Measurements from ENCODE around the gene RHNO1.
A peak's percentile ranks its signal among the peaks of the same experiment; 100 is the strongest.

RHNO1 gene, protein sequence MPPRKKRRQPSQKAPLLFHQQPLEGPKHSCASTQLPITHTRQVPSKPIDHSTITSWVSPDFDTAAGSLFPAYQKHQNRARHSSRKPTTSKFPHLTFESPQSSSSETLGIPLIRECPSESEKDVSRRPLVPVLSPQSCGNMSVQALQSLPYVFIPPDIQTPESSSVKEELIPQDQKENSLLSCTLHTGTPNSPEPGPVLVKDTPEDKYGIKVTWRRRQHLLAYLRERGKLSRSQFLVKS

DNA sequence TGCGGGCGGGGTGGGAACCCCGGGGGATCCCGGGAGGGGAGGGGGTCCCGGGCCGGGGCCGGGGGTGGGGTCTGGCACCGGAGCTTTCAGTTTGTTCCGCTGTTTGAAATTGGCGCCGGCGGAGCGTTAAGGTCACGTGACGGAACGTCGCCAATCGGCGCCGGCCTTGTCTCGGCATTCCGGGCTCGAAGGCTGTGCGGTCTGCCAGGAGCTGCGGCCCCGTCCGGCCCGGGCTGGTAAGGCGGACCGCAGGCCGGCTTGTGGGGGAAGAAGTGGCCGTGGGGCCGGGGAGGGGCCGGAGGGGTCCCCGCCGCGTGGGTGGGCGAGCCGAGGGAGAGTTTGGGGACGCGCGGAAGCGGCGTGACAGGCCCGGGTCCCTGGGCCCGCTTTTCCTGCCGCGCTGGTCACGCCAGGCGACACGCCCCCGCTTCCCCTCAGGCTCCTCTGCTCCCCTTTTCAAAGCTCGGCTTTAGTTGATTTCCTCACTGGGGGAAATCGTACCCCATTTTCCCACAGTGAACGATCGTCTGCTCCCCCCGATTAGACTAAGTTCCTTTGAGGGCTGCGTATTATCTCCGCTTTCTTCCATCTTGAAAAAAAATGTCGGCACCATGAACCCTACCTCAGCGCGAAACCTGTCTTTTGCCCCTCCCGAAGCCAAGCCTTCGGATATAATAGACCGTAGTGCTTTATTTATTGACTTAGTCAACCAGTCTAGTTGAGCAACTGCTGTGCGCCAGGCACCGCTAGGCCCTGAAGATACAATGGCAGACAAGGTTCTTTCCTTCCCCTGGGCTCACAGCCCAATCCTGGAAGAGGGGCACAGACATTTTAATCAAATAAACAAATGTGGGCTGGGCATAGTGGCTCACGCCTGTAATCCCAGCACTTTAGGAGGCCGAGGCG is at the start of gene RHNO1, which contains the start of gene FOXM1:
TSS of gene RHNO1 (plus strand) at position 177 of the 906 bp plus-strand sequence. CDS start 8,144 bp downstream, outside the sequence.
TSS of gene FOXM1 (minus strand) at position 128 of the 906 bp plus-strand sequence. CDS start 2,696 bp downstream, outside the sequence.
- peak; percentile 64 to 79 (median 71) for DNase-seq (ENCODE audit: low read depth in 3 of 3, low spot score in 1 of 3)

DNA sequence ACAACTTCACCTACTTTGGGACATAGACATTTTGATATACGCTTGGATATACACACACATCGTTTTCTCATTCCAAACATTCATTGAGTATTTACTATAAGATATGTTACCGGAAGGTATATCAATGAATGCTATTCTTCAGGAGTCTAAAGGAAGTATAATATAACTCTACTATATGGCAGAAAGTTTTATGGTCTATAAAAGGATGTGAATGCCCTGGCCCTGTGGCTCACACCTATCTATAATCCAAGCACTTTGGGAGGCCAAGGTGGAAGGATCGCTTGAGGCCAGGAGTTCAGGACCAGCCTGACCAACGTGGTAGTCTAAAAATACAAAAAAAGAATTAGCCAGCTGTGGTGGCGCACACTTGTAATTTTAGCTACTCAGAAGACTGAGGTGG is 47.7 kb upstream of the RHNO1 start:
- DNase-seq (ENCODE audit: low read depth in 3 of 3, low spot score in 1 of 3), result no peak

DNA sequence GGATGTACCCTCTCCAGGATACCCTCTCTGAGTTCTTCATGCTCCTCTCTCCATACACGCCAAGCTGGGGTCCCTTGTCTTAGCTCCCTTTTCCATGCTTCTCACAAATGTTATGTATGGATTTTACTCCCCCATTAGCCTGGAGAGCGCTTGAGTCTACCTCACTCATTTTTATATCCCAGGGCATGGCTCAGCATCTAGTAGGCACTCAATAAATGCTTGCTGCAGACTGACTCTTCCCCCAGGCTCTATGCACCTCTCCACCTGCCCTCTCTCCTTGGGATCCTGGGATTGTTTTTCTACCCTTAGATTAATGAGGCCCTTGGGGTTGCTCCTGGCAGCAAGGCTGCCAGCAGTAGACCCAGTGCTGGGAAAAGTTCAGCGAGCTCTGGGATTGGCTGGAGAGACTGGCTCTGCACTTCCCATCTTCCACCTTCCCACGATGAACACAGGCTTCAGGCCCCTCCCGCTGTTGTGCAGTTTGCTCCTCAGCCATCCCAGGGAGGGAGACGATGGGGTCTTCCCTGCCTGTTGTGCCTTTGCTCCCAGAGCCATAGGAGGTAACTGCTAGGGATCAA is 44.4 kb upstream of the RHNO1 start:
- no peak for DNase-seq (ENCODE audit: low read depth in 3 of 3, low spot score in 1 of 3)

DNA sequence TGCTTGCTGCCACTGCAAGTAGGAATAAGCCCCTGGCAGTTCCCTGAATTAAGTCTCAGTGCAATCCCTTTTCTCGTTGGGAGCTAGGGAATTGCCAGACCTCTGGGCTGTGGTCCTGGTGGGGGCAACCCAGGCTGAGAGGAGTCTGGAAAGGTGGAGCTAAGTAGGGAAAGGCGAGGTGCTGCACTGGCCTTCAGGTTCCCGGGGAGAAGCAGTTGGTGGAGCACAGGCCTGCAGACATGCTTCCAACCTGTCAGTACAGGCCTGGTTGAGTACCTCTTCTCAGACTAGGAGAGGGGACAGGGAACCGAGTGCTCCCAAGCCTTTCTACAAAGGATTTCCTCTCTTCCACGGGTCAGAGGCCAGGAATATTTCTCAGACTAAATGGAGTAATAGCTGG is 43.7 kb upstream of the RHNO1 start:
- DNase-seq (ENCODE audit: low read depth in 3 of 3, low spot score in 1 of 3), result no peak

GRCh38 chr12:2833810-2834209 is 43.2 kb upstream of the RHNO1 start:
- DNase-seq (ENCODE audit: low read depth in 3 of 3, low spot score in 1 of 3), result no peak

DNA sequence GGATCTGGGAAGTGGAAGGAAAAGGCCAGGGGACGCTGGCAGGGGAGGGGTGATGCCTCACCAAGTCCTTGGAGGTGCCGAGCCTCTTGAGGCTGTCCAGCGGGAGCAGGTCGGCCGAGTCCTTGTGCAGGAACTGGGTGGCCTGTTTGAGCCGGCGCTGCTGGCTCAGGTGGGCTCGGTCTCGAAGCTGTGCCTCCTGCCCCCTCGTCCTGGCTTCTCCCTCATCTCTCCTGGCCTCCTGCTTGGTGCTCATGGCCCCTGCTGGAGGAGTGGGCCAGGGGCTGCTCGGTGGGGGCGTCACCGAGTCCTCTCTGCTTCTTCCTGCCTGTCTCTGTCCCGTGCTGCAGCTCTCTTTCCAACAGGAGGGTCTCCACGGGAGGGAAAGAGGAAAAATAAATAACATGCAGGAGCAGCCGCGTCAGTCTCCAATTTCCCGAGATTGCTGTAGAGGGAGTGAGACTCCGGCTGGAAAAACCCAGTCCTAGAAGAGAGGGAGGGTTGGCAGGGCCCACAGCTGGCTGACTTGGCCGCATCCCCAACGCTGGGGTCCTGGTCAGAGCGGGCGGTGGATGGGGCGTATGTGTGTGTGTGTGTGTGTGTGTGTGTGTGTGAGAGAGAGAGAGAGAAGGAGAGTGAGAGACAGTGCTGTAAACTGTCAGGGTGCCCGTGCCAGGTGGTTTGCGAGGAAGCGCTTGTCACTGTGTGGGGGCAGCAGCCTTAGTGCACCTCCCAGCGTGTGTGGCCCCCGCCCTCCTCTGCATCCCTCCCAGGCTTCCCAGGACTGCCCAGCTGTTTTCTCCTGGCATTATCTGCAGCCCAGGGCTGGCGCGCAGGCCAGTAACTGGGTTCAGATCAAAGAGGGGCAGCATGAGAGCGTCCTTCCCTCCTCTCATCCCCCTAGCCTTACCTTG is 42.2 kb upstream of the RHNO1 start, which contains the start of gene NRIP2:
TSS of gene NRIP2 (minus strand) at position 455 of the 911 bp plus-strand sequence. CDS start at position 403, 52 bp downstream.
- no peak for DNase-seq (ENCODE audit: low read depth in 3 of 3, low spot score in 1 of 3)

- DNase-seq (ENCODE audit: low read depth in 3 of 3, low spot score in 1 of 3), result no peak
Observed at GRCh38 chr12:2835691-2836403, 41.2 kb upstream of the RHNO1 start.

GRCh38 chr12:2836574-2836973 is 40.4 kb upstream of the RHNO1 start:
- DNase-seq (ENCODE audit: low read depth in 3 of 3, low spot score in 1 of 3), result no peak

- DNase-seq (ENCODE audit: low read depth in 3 of 3, low spot score in 1 of 3), result no peak
Observed at GRCh38 chr12:2841056-2841650, 35.9 kb upstream of the RHNO1 start.

DNA sequence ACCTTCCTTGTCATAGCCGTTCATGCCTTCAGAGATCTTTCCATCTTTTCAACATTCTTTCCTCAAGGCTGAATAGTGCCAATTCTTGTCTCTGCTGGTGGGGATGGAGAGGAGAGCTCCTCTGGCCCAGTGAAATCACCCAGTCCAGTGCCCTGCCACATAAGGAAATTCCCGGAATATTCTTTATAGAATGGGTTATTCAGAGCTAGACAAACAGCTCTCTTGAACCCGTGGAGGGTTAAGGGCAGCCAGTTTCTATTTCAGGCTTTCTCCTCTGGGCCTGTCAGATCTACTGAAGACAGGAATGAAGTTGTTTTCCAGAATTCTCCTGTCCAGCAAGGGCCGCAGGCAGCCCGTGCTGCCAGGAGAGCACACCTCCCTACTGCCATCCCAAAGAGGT is 34.1 kb upstream of the RHNO1 start:
- DNase-seq (ENCODE audit: low read depth in 3 of 3, low spot score in 1 of 3), result no peak

DNA sequence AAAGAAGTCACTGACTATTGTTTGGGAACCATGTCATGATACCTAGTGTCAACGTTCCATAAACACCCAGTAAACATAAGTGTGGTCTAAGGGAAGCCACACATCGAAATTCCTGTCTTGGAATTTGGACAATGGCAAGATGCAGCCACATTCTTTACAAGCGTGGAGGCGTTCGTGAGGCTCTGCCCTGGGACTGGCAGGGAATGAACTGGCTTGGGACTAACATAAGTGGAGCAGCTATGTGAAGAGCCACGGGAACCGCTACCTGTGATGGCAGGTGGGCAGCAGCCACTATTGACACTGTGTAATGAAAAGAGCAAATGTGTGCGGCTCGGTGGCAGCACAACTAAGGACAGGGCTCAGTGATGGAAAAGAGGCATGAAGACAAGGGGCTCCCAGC is 32.2 kb upstream of the RHNO1 start:
- DNase-seq (ENCODE audit: low read depth in 3 of 3, low spot score in 1 of 3), result no peak

- no peak for DNase-seq (ENCODE audit: low read depth in 3 of 3, low spot score in 1 of 3)
Observed at GRCh38 chr12:2845280-2845679, 31.7 kb upstream of the RHNO1 start.

- DNase-seq (ENCODE audit: low read depth in 3 of 3, low spot score in 1 of 3), result no peak
Observed at GRCh38 chr12:2851931-2852330, 25.1 kb upstream of the RHNO1 start.

GRCh38 chr12:2853626-2854025 is 23.4 kb upstream of the RHNO1 start:
- peak in 1 of 3 donors; percentile 41 for DNase-seq (ENCODE audit: low read depth in 3 of 3, low spot score in 1 of 3)

- DNase-seq (ENCODE audit: low read depth in 3 of 3, low spot score in 1 of 3), result no peak
Observed at GRCh38 chr12:2854669-2855453, 22.2 kb upstream of the RHNO1 start.

- no peak for DNase-seq (ENCODE audit: low read depth in 3 of 3, low spot score in 1 of 3)
Observed at GRCh38 chr12:2855546-2855945, 21.5 kb upstream of the RHNO1 start.

DNA sequence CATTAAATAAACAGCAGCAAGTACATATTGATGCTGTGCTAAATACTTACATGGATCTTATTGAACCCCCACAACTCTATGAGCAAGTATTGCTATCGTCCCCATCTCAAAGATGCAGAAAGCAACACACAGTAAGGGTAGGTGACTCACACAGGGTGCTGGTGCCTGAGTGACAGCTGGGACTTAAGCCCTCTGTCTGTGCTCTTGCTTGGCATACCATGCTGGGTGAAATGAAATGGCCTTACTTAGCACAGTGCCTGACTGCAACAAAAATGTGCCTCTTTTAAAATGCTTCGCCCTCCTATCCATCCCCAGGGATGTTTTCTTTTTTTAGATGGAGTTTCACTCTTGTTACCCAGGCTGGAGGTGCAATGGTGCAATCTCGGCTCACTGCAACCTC is 21.0 kb upstream of the RHNO1 start:
- DNase-seq (ENCODE audit: low read depth in 3 of 3, low spot score in 1 of 3), result no peak

- no peak for DNase-seq (ENCODE audit: low read depth in 3 of 3, low spot score in 1 of 3)
Observed at GRCh38 chr12:2857021-2857431, 20.0 kb upstream of the RHNO1 start, which contains the start of gene TEX52. TEX52 (minus strand) TSS chr12:2857039; CDS start chr12:2857026, 13 bp downstream.

- no peak for DNase-seq (ENCODE audit: low read depth in 3 of 3, low spot score in 1 of 3)
Observed at GRCh38 chr12:2857576-2857975, 19.4 kb upstream of the RHNO1 start.

Measured in stimulated activated CD4-positive, alpha-beta T cell treated with anti-CD3 and anti-CD28 coated beads, TNF-alpha, amount 100 ng/mL, for 1 hour (primary cell).